ENCODE measurements around the gene NEURL1B.
"Not testable (repeated sequence)": the region's sequence is repeated elsewhere in the genome, so short reads cannot be mapped to it uniquely, and the experiment has no call there.

The NEURL1B gene

GRCh38 chr5:172600571-172600970 is 40.5 kb upstream of the NEURL1B start:
- H3K4me2 ChIP-seq (ENCODE audit: low read length) = no peak overlapping the region
- no peak overlapping the region for H3K23ac ChIP-seq (ENCODE audit: low read length)
- no peak overlapping the region for H4K91ac ChIP-seq (ENCODE audit: low read depth, low read length)
- DNase-seq = no peak
- H3K14ac ChIP-seq (ENCODE audit: low read length) = no peak overlapping the region
- H3K4ac ChIP-seq (ENCODE audit: low read depth, low read length) = no peak overlapping the region
- H4K8ac ChIP-seq (ENCODE audit: low read depth, low read length) = no peak overlapping the region
- no peak overlapping the region for H3K4me3 ChIP-seq (ENCODE audit: low read depth, low read length)
- H3K79me1 ChIP-seq (ENCODE audit: low read length) = no peaks in the 10 kb centered on the region
- H3K27me3 ChIP-seq (ENCODE audit: insufficient read depth, low read length) = no peaks in the 10 kb centered on the region
- no CpG with 5 or more reads among the region's 3 CpGs for WGBS (ENCODE audit: extremely low coverage, insufficient coverage, insufficient read length)
- H2BK5ac ChIP-seq (ENCODE audit: low read depth, low read length, poor library complexity) = no peak overlapping the region
- no peak overlapping the region for H2AK5ac ChIP-seq (ENCODE audit: low read length)
- H2BK120ac ChIP-seq (ENCODE audit: insufficient read depth, low read length, poor library complexity) = no peak overlapping the region
- H3K79me2 ChIP-seq (ENCODE audit: control insufficient read depth, insufficient read depth, low read length, poor library complexity) = no peaks in the 10 kb centered on the region
- H3K27ac ChIP-seq (ENCODE audit: low read depth, low read length) = no peak overlapping the region
- no peak overlapping the region for H2AFZ ChIP-seq (ENCODE audit: insufficient read depth, low read length, poor library complexity)
- no peak overlapping the region for H3K18ac ChIP-seq (ENCODE audit: low read length)
- no peak overlapping the region for H3K9ac ChIP-seq (ENCODE audit: low read length)
- no peaks in the 10 kb centered on the region for H3K4me1 ChIP-seq (ENCODE audit: control insufficient read depth in 1 of 2, insufficient read depth in 2 of 2, low read length in 2 of 2)
- H3K36me3 ChIP-seq (ENCODE audit: control insufficient read depth in 1 of 2, insufficient read depth in 2 of 2, low read length in 2 of 2) = no peaks in the 10 kb centered on the region
- no peak overlapping the region for H4K12ac ChIP-seq (ENCODE audit: low read depth, low read length)
- peaks cover 2% of the 10 kb centered on the region for H3K9me3 ChIP-seq (ENCODE audit: insufficient read depth, low read depth, low read length)
- H2BK12ac ChIP-seq (ENCODE audit: low read length) = no peak overlapping the region

- not testable (repeated sequence) for H3K9ac ChIP-seq (ENCODE audit: low read length); H3K4ac ChIP-seq (ENCODE audit: low read depth, low read length); H3K79me2 ChIP-seq (ENCODE audit: control insufficient read depth, insufficient read depth, low read length, poor library complexity); H3K27me3 ChIP-seq (ENCODE audit: insufficient read depth, low read length); H3K4me2 ChIP-seq (ENCODE audit: low read length); H3K18ac ChIP-seq (ENCODE audit: low read length); DNase-seq; H3K9me3 ChIP-seq (ENCODE audit: insufficient read depth, low read depth, low read length); H2BK5ac ChIP-seq (ENCODE audit: low read depth, low read length, poor library complexity); H4K12ac ChIP-seq (ENCODE audit: low read depth, low read length); H2BK12ac ChIP-seq (ENCODE audit: low read length); H3K4me1 ChIP-seq (ENCODE audit: control insufficient read depth in 1 of 2, insufficient read depth in 2 of 2, low read length in 2 of 2); H3K4me3 ChIP-seq (ENCODE audit: low read depth, low read length); H3K79me1 ChIP-seq (ENCODE audit: low read length); H3K23ac ChIP-seq (ENCODE audit: low read length); H3K14ac ChIP-seq (ENCODE audit: low read length); H2AFZ ChIP-seq (ENCODE audit: insufficient read depth, low read length, poor library complexity); H3K36me3 ChIP-seq (ENCODE audit: control insufficient read depth in 1 of 2, insufficient read depth in 2 of 2, low read length in 2 of 2); H4K91ac ChIP-seq (ENCODE audit: low read depth, low read length); H2BK120ac ChIP-seq (ENCODE audit: insufficient read depth, low read length, poor library complexity); H3K27ac ChIP-seq (ENCODE audit: low read depth, low read length); H4K8ac ChIP-seq (ENCODE audit: low read depth, low read length); H2AK5ac ChIP-seq (ENCODE audit: low read length)
- no CpG with 5 or more reads among the region's 7 CpGs for WGBS (ENCODE audit: extremely low coverage, insufficient coverage, insufficient read length)
Measured at GRCh38 chr5:172601576-172601975, 39.5 kb upstream of the NEURL1B start.

- H2AK5ac ChIP-seq (ENCODE audit: low read length) = no peak overlapping the region
- no peak overlapping the region for H2AFZ ChIP-seq (ENCODE audit: insufficient read depth, low read length, poor library complexity)
- no peak overlapping the region for H3K14ac ChIP-seq (ENCODE audit: low read length)
- no peak overlapping the region for H2BK5ac ChIP-seq (ENCODE audit: low read depth, low read length, poor library complexity)
- H3K79me1 ChIP-seq (ENCODE audit: low read length) = no peaks in the 10 kb centered on the region
- no peaks in the 10 kb centered on the region for H3K36me3 ChIP-seq (ENCODE audit: control insufficient read depth in 1 of 2, insufficient read depth in 2 of 2, low read length in 2 of 2)
- no peak overlapping the region for H2BK120ac ChIP-seq (ENCODE audit: insufficient read depth, low read length, poor library complexity)
- no peak overlapping the region for H3K27ac ChIP-seq (ENCODE audit: low read depth, low read length)
- no peaks in the 10 kb centered on the region for H3K27me3 ChIP-seq (ENCODE audit: insufficient read depth, low read length)
- H3K79me2 ChIP-seq (ENCODE audit: control insufficient read depth, insufficient read depth, low read length, poor library complexity) = no peaks in the 10 kb centered on the region
- H2BK12ac ChIP-seq (ENCODE audit: low read length) = no peak overlapping the region
- no peak overlapping the region for H3K18ac ChIP-seq (ENCODE audit: low read length)
- no peak overlapping the region for H3K4me3 ChIP-seq (ENCODE audit: low read depth, low read length)
- no peak overlapping the region for H3K4me2 ChIP-seq (ENCODE audit: low read length)
- peak in 1 of 2 donors; percentile 20 for DNase-seq
- peaks cover 0 to 1% of the 10 kb centered on the region in 2 experiments for H3K4me1 ChIP-seq (ENCODE audit: control insufficient read depth in 1 of 2, insufficient read depth in 2 of 2, low read length in 2 of 2)
- no CpG with 5 or more reads among the region's 14 CpGs for WGBS (ENCODE audit: extremely low coverage, insufficient coverage, insufficient read length)
- H3K4ac ChIP-seq (ENCODE audit: low read depth, low read length) = no peak overlapping the region
- no peak overlapping the region for H4K12ac ChIP-seq (ENCODE audit: low read depth, low read length)
- no peaks in the 10 kb centered on the region for H3K9me3 ChIP-seq (ENCODE audit: insufficient read depth, low read depth, low read length)
- no peak overlapping the region for H4K8ac ChIP-seq (ENCODE audit: low read depth, low read length)
- H4K91ac ChIP-seq (ENCODE audit: low read depth, low read length) = no peak overlapping the region
- H3K9ac ChIP-seq (ENCODE audit: low read length) = no peak overlapping the region
- no peak overlapping the region for H3K23ac ChIP-seq (ENCODE audit: low read length)
Measured at GRCh38 chr5:172602783-172603231, 38.3 kb upstream of the NEURL1B start.

GRCh38 chr5:172603251-172603806 is 37.7 kb upstream of the NEURL1B start:
- Histone ChIP-seq H2BK120ac (ENCODE audit: insufficient read depth, low read length, poor library complexity) (no peak overlapping the region), H3K36me3 (ENCODE audit: control insufficient read depth in 1 of 2, insufficient read depth in 2 of 2, low read length in 2 of 2) (no peaks in the 10 kb centered on the region), H2BK12ac (ENCODE audit: low read length) (no peak overlapping the region), H3K18ac (ENCODE audit: low read length) (no peak overlapping the region), H3K14ac (ENCODE audit: low read length) (no peak overlapping the region), H3K4me2 (ENCODE audit: low read length) (no peak overlapping the region), H2AK5ac (ENCODE audit: low read length) (no peak overlapping the region), H2AFZ (ENCODE audit: insufficient read depth, low read length, poor library complexity) (no peak overlapping the region), H3K9ac (ENCODE audit: low read length) (no peak overlapping the region), H3K23ac (ENCODE audit: low read length) (no peak overlapping the region), H3K27ac (ENCODE audit: low read depth, low read length) (no peak overlapping the region), H3K79me2 (ENCODE audit: control insufficient read depth, insufficient read depth, low read length, poor library complexity) (no peaks in the 10 kb centered on the region), H3K9me3 (ENCODE audit: insufficient read depth, low read depth, low read length) (no peaks in the 10 kb centered on the region), H3K79me1 (ENCODE audit: low read length) (no peaks in the 10 kb centered on the region), H3K4ac (ENCODE audit: low read depth, low read length) (no peak overlapping the region), H4K12ac (ENCODE audit: low read depth, low read length) (no peak overlapping the region), H4K8ac (ENCODE audit: low read depth, low read length) (no peak overlapping the region), H3K27me3 (ENCODE audit: insufficient read depth, low read length) (no peaks in the 10 kb centered on the region), H4K91ac (ENCODE audit: low read depth, low read length) (no peak overlapping the region), H3K4me3 (ENCODE audit: low read depth, low read length) (no peak overlapping the region), H3K4me1 (ENCODE audit: control insufficient read depth in 1 of 2, insufficient read depth in 2 of 2, low read length in 2 of 2) (peaks cover 0 to 1% of the 10 kb centered on the region in 2 experiments), H2BK5ac (ENCODE audit: low read depth, low read length, poor library complexity) (no peak overlapping the region)
- no CpG with 5 or more reads among the region's 17 CpGs for WGBS (ENCODE audit: extremely low coverage, insufficient coverage, insufficient read length)
- DNase-seq = peak in 1 of 2 donors; percentile 18
